ENCODE data around the gene RHBDD3.
"Not testable (repeated sequence)": the region's sequence is repeated elsewhere in the genome, so short reads cannot be mapped to it uniquely, and the experiment has no call there.

Gene RHBDD3

DNA sequence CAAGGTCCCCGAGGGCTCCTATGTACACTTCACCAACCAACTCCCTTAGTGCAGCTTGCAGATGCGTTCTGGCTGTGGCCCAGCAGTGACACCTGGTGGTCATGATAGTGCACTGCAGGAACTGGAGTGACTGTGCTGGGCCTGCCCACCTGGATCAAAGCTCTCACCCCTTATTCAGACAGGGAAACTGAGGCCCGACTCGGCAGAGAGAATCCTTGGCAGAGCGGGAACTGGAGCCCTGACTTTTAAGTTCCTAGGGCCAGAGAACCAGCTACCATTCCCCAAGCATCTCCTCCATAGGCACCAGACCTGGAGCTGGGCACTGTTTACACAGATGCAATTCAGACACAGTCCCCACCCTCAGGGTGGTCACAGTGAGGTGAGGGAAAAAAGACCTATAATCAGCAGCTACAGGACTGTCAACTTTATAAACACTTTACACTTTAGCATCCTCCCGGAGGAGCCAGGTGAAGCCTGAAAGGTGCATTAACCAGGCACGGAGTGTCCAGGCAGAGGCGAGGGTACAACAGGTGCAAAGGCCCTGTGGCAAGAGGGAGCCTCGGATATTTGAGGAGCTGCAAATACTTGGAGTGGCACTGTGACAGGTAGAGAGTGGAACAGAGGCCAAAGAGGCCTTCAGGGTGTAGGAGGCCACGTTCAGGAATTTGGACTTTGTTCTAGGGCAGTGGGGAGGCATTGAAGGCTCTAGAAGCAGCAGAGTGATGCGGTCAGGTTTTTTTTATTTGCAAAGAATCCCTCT is 22.0 kb downstream of the RHBDD3 start:
- DNase-seq: peak; percentile 86

DNA sequence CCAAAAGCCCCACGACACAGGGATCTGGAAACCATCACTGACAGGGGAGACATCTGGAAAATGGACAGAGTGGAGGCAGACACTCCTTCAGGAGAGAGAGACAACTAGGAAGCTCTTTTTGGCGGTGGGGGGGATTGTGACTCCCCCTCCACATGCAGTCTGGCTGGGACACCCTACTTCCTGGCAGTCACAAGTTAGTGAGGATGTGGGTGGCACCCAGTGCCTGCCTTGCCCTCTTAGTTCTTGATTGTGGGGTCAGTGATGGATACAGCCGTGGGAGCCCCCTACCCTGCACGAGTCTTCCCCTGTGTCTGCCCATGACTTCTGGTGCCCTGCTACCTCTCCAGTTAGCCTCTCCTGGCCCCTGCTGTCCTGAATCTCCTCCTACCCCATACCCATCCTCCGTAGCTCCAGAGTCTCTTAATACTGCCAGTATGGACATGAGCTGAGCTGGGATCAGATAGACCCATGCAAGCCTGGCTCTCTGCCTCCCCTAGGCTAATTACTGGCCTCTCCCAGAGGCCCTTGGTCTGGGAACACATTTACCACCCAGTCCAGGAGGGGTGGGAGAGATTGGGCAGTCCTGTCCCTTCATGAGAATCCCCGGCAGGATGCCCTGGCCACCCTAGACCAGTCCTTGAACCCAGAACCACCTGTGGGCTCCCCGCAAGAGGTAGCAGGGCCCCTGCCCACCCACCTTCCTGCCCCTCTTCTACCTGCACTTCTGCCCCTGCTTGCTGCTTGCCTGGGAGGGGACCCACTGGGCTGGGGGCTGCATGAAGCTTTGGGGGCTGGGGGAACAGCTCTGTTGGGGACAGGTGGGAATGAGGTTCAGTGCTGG is 22.8 kb downstream of the RHBDD3 start:
- DNase-seq: no peak

GRCh38 chr22:29243874-29244446 is 23.8 kb downstream of the RHBDD3 start:
- DNase-seq: no peak

DNA sequence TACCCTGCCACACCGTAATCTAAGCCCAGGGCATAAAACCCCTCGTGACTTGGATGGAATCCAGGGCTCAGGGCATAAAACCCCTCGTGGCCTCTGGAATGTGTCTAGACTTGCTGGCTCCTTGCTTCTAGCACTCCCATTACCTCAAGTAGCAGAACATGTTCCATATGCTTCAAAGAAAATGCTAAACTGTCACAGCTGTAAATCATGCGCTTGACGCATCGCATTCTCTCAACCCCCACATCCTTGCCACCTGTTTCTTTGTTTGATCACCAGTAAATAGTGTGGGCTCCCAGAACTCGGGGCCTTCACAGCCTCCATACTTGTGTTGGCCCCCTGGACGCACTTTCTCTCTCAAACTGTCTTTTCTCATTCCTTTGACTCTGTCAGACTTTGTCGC is 27.3 kb downstream of the RHBDD3 start:
- DNase-seq: not testable (repeated sequence)

DNA sequence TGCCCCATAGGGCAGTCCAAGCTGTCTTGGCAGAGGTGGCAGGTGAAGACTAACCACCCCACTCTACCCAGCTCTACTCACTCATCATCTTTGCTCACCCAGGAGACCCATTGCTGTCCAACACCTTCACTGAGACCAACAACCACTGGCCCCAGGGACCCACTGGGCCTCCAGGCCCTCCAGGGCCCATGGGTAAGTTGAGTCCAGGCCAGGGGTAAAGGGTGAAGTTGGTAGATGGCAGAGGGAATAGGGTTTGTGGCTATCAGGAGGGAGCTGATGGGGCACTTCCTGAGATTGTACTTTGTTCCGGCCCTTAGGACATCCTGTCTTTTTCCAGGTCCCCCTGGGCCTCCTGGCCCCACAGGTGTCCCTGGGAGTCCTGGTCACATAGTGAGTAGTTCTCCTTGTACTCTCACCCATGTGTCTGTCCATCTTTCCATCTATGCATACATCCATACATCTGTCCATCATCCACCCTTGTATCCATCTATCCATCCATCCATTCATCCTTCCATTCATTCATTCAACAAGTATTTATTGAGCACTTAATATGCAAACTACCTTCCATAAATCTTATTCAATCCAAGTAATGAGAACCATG is 34.4 kb downstream of the RHBDD3 start:
- DNase-seq: no peak

- no peak for DNase-seq
Measured at GRCh38 chr22:29231971-29232959, 35.5 kb downstream of the RHBDD3 start.

GRCh38 chr22:29230972-29231875 is 36.6 kb downstream of the RHBDD3 start:
- no peak for DNase-seq

GRCh38 chr22:29226351-29226981 is 41.3 kb downstream of the RHBDD3 start:
- no peak for DNase-seq

DNA sequence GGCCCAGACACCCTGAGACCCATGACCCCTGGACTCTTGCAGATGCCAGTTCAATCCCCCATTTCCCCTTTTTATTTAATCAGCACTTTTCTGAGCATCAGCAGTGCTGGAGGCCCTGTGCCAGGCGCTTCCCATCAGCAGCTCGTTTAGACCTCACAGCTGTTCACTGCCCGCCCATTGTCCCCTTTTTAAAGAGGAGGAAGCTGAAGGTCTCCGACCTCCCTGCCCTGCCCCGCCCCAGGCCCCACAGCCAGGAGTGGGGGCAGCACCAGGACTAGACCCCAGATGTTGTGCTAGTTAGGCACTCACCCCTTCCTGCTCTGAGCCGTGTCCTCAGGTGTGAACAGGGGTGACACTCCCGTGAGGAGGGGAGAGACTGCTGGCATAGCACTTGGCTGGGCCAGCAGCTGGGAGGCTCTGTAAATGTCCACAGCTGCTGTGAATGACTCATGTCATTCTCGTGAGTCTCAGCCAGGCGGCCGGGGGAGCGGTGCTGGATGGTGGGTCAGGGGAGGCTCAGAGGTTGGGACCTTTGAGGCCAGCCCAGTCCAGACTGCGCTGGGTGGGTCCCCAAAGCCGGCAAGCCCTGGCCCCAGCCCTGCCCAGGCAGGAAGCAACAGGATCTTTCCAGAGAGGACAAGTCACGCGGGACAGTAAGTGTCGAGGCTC is 42.2 kb downstream of the RHBDD3 start:
- DNase-seq: peak; percentile 42

DNA sequence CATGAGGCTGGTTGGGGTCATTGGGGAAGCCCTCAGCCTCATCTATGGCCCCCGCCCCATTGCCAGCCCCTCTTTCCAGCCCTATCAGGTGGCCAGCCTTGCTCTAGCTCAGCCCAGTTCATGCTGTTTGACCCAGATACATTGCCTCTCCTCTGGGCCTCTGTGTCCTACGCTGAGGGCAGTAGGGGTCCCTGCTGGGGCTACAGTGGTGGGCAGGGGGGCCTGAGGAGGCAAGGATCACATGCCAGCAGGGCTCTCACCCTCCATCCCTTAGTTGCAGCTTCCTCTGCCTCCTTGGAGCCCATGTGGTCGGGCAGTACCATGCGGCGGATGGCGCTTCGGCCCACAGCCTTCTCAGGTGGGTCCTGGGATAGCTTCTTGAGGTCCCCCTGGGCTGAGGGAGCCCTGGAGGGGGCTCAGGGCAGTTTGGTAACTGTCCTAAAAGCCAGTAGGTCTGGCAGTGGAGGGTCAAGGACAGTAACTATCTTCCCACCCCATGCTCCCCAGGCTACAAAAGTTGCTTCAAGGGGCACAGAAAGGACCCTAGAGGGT is 42.8 kb downstream of the RHBDD3 start:
- DNase-seq: no peak

DNA sequence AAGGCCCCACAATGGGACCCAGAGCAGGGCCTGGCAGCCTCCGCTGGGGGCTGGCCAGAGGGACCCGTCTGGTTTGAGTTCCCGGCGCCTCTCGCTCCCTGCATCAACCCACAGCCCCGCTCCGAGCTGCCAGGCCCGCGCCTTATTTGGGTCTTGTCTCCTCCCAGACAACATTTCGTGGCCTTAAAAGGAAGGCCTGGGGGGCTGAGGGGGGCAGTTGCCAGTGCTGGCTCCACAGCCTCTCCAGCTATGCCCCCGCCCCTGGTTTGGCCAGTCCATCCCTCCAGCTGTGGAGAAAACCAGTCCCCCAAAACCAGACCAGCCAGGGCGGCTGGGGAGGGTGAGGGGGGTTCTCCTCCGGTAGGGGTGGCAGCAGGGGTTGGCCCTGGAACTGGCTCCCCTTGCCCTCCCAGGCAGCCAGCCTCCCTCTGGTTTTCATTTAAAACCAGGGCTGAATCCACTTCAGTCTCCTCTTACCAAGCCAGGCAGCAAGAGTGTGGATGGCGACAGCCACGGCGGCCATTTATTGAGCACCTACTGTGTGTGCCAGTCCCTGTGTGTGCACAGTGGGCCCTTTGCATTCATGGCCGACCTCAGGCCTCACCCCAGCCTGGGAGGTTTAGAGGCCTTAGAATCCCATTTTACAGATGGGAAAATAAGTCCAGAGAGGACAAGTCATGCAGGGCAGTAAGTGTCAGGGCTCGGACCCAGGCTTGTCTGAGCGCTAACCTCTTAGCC is 43.5 kb downstream of the RHBDD3 start:
- DNase-seq: no peak

GRCh38 chr22:29219881-29220670 is 47.7 kb downstream of the RHBDD3 start:
- no peak for DNase-seq

DNA sequence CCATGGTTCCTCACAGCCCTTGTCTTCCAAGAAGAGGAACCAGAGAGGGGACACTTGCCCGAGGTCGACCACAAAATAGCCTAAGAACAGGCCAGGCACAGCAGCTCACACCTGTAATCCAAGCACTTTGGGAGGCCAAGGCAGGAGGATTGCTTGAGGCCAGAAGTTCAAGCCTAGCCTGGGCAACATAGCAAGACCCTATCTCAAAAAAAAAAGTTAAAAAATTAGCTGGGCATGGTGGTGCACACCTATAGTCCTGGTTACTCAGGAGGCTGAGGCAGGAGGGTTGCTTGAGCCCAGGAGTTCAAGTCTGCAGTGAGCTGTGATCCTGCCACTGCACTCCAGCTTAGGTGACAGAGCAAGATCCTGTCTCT is 48.4 kb downstream of the RHBDD3 start:
- DNase-seq: not testable (repeated sequence)

- DNase-seq: no peak
Measured at GRCh38 chr22:29218758-29219408, 48.9 kb downstream of the RHBDD3 start.

DNA sequence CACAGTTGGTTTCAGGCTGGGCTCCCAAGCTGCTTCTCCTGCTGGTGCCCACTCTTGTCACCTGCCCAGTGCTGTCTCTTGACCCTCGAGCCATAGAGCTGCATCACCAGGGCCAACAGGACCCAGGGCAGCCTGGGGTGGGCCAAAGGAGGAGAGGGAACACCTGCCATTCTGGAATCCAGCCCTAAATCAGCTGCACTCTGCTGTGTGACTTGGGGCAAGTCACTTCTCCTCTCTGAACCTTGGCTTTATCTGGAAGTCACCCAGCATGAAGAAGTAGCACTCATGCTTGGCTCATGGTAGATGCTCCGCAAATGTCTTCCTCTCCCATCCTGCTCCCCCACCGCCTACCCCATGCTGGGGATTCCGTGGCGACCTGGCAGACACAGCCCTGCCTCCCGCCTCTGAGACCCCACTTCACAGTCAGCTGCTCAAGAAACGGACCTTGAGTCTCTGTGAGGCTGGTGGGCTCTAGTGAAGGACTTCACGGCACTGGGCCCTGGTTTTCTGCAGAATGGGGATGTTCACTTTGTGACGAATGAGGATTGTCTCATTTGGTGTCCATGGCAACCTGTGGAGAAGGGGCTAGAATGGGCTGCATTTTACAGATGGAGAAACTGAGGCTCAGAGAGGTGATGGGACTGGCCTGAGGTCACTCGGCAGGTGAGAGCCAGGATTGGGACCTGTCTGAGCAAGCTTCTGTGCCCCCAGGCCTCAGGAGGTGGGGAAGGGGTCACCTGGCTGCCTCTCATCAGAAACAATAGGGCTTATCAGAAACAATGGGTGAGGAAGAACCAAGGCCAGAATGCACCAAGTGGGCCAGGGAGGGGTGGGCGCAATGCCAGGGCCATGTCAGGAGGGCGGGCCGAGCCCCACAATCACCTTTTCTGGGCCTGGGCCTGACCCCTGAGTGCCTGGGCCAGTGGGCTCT is 49.7 kb downstream of the RHBDD3 start:
- DNase-seq: no peak
